HepG2 (cell line): ENCODE results near the gene PRXL2A. TPM values are rescaled to one million over a fixed set of nuclear protein-coding genes. Genes with fewer than 3 reads are reported as not detected.

Experiments
- ASH2L ChIP-seq: fragments of 300-600, 200-600 bp; sonication (generic); IDR thresholded peaks from 2 replicates; pipeline ENCODE4 v1.7.0; 2017; ENCODE audit warnings: low read depth, mild to moderate bottlenecking, moderate library complexity, mixed read lengths, low read length; ENCODE audit not compliant: insufficient read length
- ELF3 ChIP-seq: IDR thresholded peaks from 2 replicates; pipeline ENCODE4 v1.6.1; 2016; ENCODE audit warnings: missing genetic modification reagents, missing compliant biosample characterization
- FOXA3 ChIP-seq: IDR thresholded peaks from 2 replicates; pipeline ENCODE4 v1.6.1; 2016; ENCODE audit warnings: missing genetic modification reagents, missing compliant biosample characterization
- FOXM1 ChIP-seq: sonication (generic); formaldehyde crosslinking; IDR thresholded peaks from 2 replicates; pipeline ENCODE4 v1.5.0; 2020; ENCODE audit warnings: missing genetic modification reagents
- NFE2L1 ChIP-seq: sonication (generic); formaldehyde crosslinking; IDR thresholded peaks from 2 replicates; pipeline ENCODE4 v1.4.0; 2020; ENCODE audit warnings: missing genetic modification reagents, mild to moderate bottlenecking, borderline replicate concordance
- SIX1 ChIP-seq: sonication (generic); formaldehyde crosslinking; IDR thresholded peaks from 2 replicates; pipeline ENCODE4 v1.4.0; 2020; ENCODE audit warnings: missing genetic modification reagents, borderline replicate concordance
- SOX13 ChIP-seq, 3 experiments: fragments of 450-650 bp in 1 of 3; sonication (generic) in 1 of 3; formaldehyde crosslinking in 1 of 3; IDR thresholded peaks in 2 of 3; conservative IDR thresholded peaks in 1 of 3; 2 replicates each; pipeline versions ENCODE4 v1.5.0 to v1.6.1; 2016 to 2020; ENCODE audit warnings: antibody characterized with exemption in 1 of 3, mild to moderate bottlenecking in 1 of 3, missing compliant biosample characterization in 1 of 3, missing genetic modification reagents in 1 of 3, moderate library complexity in 1 of 3
- ZMYM2 ChIP-seq: sonication (generic); formaldehyde crosslinking; IDR thresholded peaks from 2 replicates; pipeline ENCODE4 v1.8.0; 2022; ENCODE audit warnings: mild to moderate bottlenecking, missing genetic modification reagents
- ZNF292 ChIP-seq: sonication (generic); formaldehyde crosslinking; IDR thresholded peaks from 2 replicates; pipeline ENCODE4 v1.8.1; 2022; ENCODE audit warnings: mild to moderate bottlenecking, low read depth, missing genetic modification reagents, borderline replicate concordance
- ZNF331 ChIP-seq: sonication (generic); formaldehyde crosslinking; IDR thresholded peaks from 2 replicates; pipeline ENCODE4 v1.4.0; 2020; ENCODE audit warnings: missing genetic modification reagents
- ZNF556 ChIP-seq: sonication (generic); formaldehyde crosslinking; IDR thresholded peaks from 2 replicates; pipeline ENCODE4 v1.4.0; 2020; ENCODE audit warnings: mild to moderate bottlenecking, missing genetic modification reagents, borderline replicate concordance
- polyA plus RNA-seq, 8 experiments: library from polyadenylated mRNA; depleted of rRNA in 3 of 8; stranded (reverse) in 7 of 8; unstranded in 1 of 8; fragments of >200 nt; fragmentation: Illumina TruSeq in 4 of 8; extraction: Trizol in 4 of 8; gene quantifications; 2 replicates each; pipeline versions ENCODE4 v1.2.1 to v1.2.3, GENCODE V29; 2011 to 2016; ENCODE audit warnings: low read depth in 4 of 8, missing spikeins in 1 of 8, mixed read lengths in 1 of 8; ENCODE audit not compliant: insufficient read depth in 1 of 8
- total RNA-seq, 5 experiments: library from RNA; depleted of rRNA; stranded (reverse); fragments of >200 nt; fragmentation: Illumina TruSeq; extraction: Trizol; gene quantifications; 2 replicates each; pipeline ENCODE4 v1.2.3, GENCODE V29; 2016; ENCODE audit warnings: low read depth in 1 of 5
- TF ChIP-seq, protein P1 (sequence below): IDR thresholded peaks from 2 replicates; pipeline ENCODE4 v1.6.1; 2016
- TF ChIP-seq, protein P2 (sequence below): sonication (generic); formaldehyde crosslinking; IDR thresholded peaks from 2 replicates; pipeline ENCODE4 v1.4.0; 2020; ENCODE audit warnings: low read depth, missing genetic modification reagents
- TF ChIP-seq, protein P3 (sequence below): IDR thresholded peaks from 2 replicates; pipeline ENCODE4 v1.6.1; 2016; ENCODE audit warnings: missing genetic modification reagents, missing compliant biosample characterization
- TF ChIP-seq, protein P4 (sequence below): IDR thresholded peaks from 2 replicates; pipeline ENCODE4 v1.4.0; 2020; ENCODE audit warnings: mild to moderate bottlenecking, missing genetic modification reagents
- TF ChIP-seq, protein P5 (sequence below): IDR thresholded peaks from 2 replicates; pipeline ENCODE4 v1.6.1; 2012; ENCODE audit warnings: inconsistent platforms

PRXL2A gene
- total and polyA plus RNA-seq, 2 of the 13 experiments (the other 11 are each of a cell fraction or from before 2014, with no cell fraction given): 43.9 to 79.9 TPM

DNA sequence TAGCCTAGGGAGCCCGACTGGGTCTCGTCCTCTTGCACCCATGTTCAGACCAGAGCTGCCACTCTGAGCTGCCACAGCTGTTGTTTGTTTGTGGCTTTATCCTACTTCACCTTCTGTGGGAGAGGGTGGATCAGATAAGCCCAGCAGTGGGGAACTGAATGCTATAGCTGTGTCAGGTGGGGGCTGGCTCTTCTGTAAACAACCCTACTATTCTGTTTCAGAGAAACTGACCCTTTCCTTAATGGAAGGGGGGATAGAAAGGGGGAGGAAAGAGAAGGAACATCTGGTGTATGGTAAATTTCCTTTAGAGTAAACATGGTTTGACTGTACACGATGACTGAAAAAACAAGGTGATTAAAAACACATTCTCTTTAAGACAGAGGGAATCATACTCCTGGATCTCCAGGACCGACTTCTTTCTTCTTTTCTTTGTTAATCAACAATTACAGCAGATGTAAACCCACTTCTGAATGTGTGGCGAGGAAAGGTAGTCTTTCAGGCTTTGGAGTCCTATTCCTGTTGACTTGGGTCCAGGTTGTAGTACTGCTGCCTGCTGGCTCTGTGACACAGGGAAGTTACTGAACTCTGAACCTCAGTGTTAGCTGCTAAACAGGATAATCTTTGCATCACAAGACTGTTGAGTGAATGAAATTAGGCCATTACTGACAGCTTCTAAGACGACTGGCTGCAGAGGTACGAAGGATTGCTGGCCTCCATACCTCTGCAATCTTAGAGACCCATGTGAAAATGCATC, 6.0 kb downstream of the PRXL2A start (continued):
- TF ChIP-seq, protein P1, sequence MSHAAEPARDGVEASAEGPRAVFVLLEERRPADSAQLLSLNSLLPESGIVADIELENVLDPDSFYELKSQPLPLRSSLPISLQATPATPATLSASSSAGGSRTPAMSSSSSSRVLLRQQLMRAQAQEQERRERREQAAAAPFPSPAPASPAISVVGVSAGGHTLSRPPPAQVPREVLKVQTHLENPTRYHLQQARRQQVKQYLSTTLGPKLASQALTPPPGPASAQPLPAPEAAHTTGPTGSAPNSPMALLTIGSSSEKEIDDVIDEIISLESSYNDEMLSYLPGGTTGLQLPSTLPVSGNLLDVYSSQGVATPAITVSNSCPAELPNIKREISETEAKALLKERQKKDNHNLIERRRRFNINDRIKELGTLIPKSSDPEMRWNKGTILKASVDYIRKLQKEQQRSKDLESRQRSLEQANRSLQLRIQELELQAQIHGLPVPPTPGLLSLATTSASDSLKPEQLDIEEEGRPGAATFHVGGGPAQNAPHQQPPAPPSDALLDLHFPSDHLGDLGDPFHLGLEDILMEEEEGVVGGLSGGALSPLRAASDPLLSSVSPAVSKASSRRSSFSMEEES (CRISPR knock-in tag): peak; percentile 69; the same call in 1 of the 2 replicates
- TF ChIP-seq, protein P2, sequence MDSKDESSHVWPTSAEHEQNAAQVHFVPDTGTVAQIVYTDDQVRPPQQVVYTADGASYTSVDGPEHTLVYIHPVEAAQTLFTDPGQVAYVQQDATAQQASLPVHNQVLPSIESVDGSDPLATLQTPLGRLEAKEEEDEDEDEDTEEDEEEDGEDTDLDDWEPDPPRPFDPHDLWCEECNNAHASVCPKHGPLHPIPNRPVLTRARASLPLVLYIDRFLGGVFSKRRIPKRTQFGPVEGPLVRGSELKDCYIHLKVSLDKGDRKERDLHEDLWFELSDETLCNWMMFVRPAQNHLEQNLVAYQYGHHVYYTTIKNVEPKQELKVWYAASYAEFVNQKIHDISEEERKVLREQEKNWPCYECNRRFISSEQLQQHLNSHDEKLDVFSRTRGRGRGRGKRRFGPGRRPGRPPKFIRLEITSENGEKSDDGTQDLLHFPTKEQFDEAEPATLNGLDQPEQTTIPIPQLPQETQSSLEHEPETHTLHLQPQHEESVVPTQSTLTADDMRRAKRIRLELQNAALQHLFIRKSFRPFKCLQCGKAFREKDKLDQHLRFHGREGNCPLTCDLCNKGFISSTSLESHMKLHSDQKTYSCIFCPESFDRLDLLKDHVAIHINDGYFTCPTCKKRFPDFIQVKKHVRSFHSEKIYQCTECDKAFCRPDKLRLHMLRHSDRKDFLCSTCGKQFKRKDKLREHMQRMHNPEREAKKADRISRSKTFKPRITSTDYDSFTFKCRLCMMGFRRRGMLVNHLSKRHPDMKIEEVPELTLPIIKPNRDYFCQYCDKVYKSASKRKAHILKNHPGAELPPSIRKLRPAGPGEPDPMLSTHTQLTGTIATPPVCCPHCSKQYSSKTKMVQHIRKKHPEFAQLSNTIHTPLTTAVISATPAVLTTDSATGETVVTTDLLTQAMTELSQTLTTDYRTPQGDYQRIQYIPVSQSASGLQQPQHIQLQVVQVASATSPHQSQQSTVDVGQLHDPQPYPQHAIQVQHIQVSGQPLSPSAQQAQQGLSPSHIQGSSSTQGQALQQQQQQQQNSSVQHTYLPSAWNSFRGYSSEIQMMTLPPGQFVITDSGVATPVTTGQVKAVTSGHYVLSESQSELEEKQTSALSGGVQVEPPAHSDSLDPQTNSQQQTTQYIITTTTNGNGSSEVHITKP: no peak
- TF ChIP-seq, protein P3, sequence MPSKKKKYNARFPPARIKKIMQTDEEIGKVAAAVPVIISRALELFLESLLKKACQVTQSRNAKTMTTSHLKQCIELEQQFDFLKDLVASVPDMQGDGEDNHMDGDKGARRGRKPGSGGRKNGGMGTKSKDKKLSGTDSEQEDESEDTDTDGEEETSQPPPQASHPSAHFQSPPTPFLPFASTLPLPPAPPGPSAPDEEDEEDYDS (CRISPR knock-in tag): peak; percentile 44; the same call in 1 of the 2 replicates
- TF ChIP-seq FOXM1 (CRISPR knock-in tag): no peak
- TF ChIP-seq, protein P4, sequence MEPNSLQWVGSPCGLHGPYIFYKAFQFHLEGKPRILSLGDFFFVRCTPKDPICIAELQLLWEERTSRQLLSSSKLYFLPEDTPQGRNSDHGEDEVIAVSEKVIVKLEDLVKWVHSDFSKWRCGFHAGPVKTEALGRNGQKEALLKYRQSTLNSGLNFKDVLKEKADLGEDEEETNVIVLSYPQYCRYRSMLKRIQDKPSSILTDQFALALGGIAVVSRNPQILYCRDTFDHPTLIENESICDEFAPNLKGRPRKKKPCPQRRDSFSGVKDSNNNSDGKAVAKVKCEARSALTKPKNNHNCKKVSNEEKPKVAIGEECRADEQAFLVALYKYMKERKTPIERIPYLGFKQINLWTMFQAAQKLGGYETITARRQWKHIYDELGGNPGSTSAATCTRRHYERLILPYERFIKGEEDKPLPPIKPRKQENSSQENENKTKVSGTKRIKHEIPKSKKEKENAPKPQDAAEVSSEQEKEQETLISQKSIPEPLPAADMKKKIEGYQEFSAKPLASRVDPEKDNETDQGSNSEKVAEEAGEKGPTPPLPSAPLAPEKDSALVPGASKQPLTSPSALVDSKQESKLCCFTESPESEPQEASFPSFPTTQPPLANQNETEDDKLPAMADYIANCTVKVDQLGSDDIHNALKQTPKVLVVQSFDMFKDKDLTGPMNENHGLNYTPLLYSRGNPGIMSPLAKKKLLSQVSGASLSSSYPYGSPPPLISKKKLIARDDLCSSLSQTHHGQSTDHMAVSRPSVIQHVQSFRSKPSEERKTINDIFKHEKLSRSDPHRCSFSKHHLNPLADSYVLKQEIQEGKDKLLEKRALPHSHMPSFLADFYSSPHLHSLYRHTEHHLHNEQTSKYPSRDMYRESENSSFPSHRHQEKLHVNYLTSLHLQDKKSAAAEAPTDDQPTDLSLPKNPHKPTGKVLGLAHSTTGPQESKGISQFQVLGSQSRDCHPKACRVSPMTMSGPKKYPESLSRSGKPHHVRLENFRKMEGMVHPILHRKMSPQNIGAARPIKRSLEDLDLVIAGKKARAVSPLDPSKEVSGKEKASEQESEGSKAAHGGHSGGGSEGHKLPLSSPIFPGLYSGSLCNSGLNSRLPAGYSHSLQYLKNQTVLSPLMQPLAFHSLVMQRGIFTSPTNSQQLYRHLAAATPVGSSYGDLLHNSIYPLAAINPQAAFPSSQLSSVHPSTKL (CRISPR knock-in tag): peak; percentile 73
- TF ChIP-seq SIX1 (CRISPR knock-in tag): 0 out of 2 replicates have a peak, but pooled peaks have one; percentile 18
- peak; percentile 85; the same call in 1 of the 2 replicates for TF ChIP-seq ZNF292 (CRISPR knock-in tag)
- TF ChIP-seq ZNF556 (CRISPR knock-in tag): peak; percentile 81; the same call in 1 of the 2 replicates
- peak; percentile 68; the same call in 1 of the 2 replicates for TF ChIP-seq ELF3 (CRISPR knock-in tag)
- TF ChIP-seq, protein P5, sequence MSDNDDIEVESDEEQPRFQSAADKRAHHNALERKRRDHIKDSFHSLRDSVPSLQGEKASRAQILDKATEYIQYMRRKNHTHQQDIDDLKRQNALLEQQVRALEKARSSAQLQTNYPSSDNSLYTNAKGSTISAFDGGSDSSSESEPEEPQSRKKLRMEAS: 0 out of 2 replicates have a peak, but pooled peaks have one; percentile 32
- no peak for TF ChIP-seq NFE2L1 (CRISPR knock-in tag)
- peak; percentile 5 for TF ChIP-seq ASH2L
- no peak for TF ChIP-seq ZMYM2 (CRISPR knock-in tag)
- peak; percentile 49; the same call in 1 of the 2 replicates for TF ChIP-seq ZNF331 (CRISPR knock-in tag)
- TF ChIP-seq SOX13 (IDR thresholded peaks at IDR 0.05): no peak
- 0 out of 4 replicates have a peak, but pooled peaks of 1 of the 2 experiments have one; percentile 26 for TF ChIP-seq SOX13 (CRISPR knock-in tag; conservative IDR thresholded peaks at IDR 0.05 in 1 of 2, IDR thresholded peaks at IDR 0.05 in 1 of 2)
- TF ChIP-seq FOXA3 (CRISPR knock-in tag): peak; percentile 66
